ENCODE results near the gene SST. TPM values are rescaled to one million over a fixed set of nuclear protein-coding genes. Genes with fewer than 3 reads are reported as not detected.

The SST gene
- total RNA-seq, 1 experiment from 2014 or later, result not detected

DNA sequence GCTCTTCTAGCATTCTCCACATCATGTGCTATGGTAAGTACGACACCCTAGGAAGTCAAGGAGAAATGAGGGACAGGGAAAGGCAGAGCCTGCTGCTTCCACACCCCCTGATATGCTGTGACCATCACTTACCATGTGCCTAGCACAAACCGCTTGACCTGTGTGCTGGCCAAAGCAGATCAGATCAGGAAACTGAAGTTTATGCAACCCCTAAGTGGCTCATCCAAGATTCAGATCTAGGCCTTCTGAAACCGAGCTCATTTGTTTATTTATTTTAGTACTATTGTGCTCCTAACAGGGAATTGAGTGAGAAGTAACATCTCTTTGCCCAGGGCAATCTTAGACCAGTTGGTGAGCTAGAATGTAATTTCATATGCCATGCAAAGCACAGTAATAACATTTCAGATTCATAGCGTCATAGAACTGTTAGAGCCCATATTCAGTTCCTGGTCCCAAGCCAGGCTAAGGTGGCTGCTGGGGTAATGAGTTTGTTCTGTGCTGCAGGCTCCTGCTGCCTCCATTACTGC lies 32.4 kb upstream of the SST start, which contains the start of gene RTP2:
RTP2 (minus strand) TSS at position 51 of the 527 bp plus-strand sequence. CDS start 429 bp downstream, outside the sequence.
- H3K79me2 ChIP-seq (ENCODE audit: insufficient read depth, low read length), result no peaks in the 10 kb centered on the region
- no peak within 1 kb of the TSS for H3K27ac ChIP-seq (ENCODE audit: low read depth, low read length)
- peaks cover 0 to 5% of the 10 kb centered on the region in 2 experiments; a peak in 2 of 4 replicates for H3K4me1 ChIP-seq (ENCODE audit: control insufficient read depth in 1 of 2, insufficient read depth in 2 of 2, low read length in 2 of 2)
- intact Hi-C loops (cut with micrococcal nuclease), result no loop called here
- H3K27me3 ChIP-seq (ENCODE audit: insufficient read depth, low read length), result 0 out of 2 replicates have a peak, but pooled peaks cover 2% of the 10 kb centered on the region
- H3K9me3 ChIP-seq (ENCODE audit: control insufficient read depth in 1 of 2, insufficient read depth in 1 of 2, low read depth in 1 of 2, low read length in 2 of 2), result no peaks in the 10 kb centered on the region
- DNase-seq (ENCODE audit: low read depth, low spot score) (no peak), ATAC-seq (no peak)
- H4K20me1 ChIP-seq (ENCODE audit: insufficient read depth), result no peaks in the 10 kb centered on the region
- ChIA-PET CTCF (interaction anchor here (1.5 kb wide), 1 partner anchor 10 kb away, joined by 3 read pairs; no protein-coding TSS in a partner anchor), POLR2A (no interaction called here), RAD21 (ENCODE audit: low non-redundant PET in 1 of 2, low total read pairs in 2 of 2, uncharacterized antibody in 2 of 2, unreplicated experiment in 2 of 2) (no interaction called here)
- no TSS peak for BruUV-seq (replicated peaks)
- no peaks in the 10 kb centered on the region for H3K36me3 ChIP-seq (ENCODE audit: control insufficient read depth in 1 of 2, insufficient read depth in 2 of 2, low read length in 2 of 2)
- H3K4me2 ChIP-seq (ENCODE audit: low read length), result no peak within 1 kb of the TSS
- no peak within 1 kb of the TSS for H3K4me3 ChIP-seq (replicated peaks in 1 of 2; ENCODE audit: low read depth in 1 of 2, low read length in 2 of 2)
- TF ChIP-seq, protein P1, sequence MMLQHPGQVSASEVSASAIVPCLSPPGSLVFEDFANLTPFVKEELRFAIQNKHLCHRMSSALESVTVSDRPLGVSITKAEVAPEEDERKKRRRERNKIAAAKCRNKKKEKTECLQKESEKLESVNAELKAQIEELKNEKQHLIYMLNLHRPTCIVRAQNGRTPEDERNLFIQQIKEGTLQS (IDR thresholded peaks at IDR 0.05), result no peak
- TF ChIP-seq TCF7L2 (IDR thresholded peaks at IDR 0.05; ENCODE audit: borderline replicate concordance, extremely low read depth, insufficient read depth, insufficient read length), result no peak
- TF ChIP-seq EGR1 (IDR thresholded peaks at IDR 0.05; ENCODE audit: low read depth), result no peak
- TF ChIP-seq, protein P2, sequence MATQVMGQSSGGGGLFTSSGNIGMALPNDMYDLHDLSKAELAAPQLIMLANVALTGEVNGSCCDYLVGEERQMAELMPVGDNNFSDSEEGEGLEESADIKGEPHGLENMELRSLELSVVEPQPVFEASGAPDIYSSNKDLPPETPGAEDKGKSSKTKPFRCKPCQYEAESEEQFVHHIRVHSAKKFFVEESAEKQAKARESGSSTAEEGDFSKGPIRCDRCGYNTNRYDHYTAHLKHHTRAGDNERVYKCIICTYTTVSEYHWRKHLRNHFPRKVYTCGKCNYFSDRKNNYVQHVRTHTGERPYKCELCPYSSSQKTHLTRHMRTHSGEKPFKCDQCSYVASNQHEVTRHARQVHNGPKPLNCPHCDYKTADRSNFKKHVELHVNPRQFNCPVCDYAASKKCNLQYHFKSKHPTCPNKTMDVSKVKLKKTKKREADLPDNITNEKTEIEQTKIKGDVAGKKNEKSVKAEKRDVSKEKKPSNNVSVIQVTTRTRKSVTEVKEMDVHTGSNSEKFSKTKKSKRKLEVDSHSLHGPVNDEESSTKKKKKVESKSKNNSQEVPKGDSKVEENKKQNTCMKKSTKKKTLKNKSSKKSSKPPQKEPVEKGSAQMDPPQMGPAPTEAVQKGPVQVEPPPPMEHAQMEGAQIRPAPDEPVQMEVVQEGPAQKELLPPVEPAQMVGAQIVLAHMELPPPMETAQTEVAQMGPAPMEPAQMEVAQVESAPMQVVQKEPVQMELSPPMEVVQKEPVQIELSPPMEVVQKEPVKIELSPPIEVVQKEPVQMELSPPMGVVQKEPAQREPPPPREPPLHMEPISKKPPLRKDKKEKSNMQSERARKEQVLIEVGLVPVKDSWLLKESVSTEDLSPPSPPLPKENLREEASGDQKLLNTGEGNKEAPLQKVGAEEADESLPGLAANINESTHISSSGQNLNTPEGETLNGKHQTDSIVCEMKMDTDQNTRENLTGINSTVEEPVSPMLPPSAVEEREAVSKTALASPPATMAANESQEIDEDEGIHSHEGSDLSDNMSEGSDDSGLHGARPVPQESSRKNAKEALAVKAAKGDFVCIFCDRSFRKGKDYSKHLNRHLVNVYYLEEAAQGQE (IDR thresholded peaks at IDR 0.05; ENCODE audit: low read depth), result no peak
- TF ChIP-seq, protein P3, sequence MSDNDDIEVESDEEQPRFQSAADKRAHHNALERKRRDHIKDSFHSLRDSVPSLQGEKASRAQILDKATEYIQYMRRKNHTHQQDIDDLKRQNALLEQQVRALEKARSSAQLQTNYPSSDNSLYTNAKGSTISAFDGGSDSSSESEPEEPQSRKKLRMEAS (IDR thresholded peaks at IDR 0.05), result no peak
- TF ChIP-seq RAD21 (IDR thresholded peaks at IDR 0.05; ENCODE audit: low read depth), result no peak
- no peak for TF ChIP-seq ZNF274 (IDR thresholded peaks at IDR 0.05; ENCODE audit: low read depth, low read length)
- no peak for TF ChIP-seq POLR2AphosphoS5 (IDR thresholded peaks at IDR 0.05; ENCODE audit: low read depth, low read length)
- no peak within 1 kb of the TSS for H3K9ac ChIP-seq (ENCODE audit: low read length)
- no peaks in the 10 kb centered on the region for H3K9me2 ChIP-seq (ENCODE audit: insufficient read depth)
- H2AFZ ChIP-seq (ENCODE audit: low read depth, low read length, poor library complexity, severe bottlenecking), result no peak within 1 kb of the TSS
